Esophagus squamous epithelium (tissue), 5 donors: ENCODE data around the gene PTMS. TPM values are rescaled to one million over a fixed set of nuclear protein-coding genes. Genes with fewer than 3 reads are reported as not detected.

ENCODE experiments used
- DNase-seq: peaks from one replicate; lab custom pipeline; 2025; lab: John Stamatoyannopoulos, UW
- H3K27ac ChIP-seq, 4 donors: fragments of 200-600 bp; sonication (generic); one replicate each; pipeline ENCODE4 v1.5.1; 2016 to 2019; ENCODE audit warnings: mild to moderate bottlenecking in 1 of 4
- H3K27me3 ChIP-seq, 4 donors: fragments of 200-600 bp; sonication (generic); 1 replicate in 3 of 4; 2 replicates in 1 of 4; pipeline versions ENCODE4 v1.5.1 to v1.6.0; 2017 to 2021; ENCODE audit warnings: antibody characterized with exemption in 1 of 4
- H3K36me3 ChIP-seq, 3 donors: fragments of 200-600 bp; sonication (generic); one replicate each; pipeline ENCODE4 v1.5.1; 2016 to 2019
- H3K4me1 ChIP-seq, 3 donors: fragments of 200-600 bp; sonication (generic); one replicate each; pipeline ENCODE4 v1.5.1; 2017 to 2019
- H3K4me3 ChIP-seq, 4 donors: fragments of 200-600 bp; sonication (generic); 1 replicate in 3 of 4; 2 replicates in 1 of 4; pipeline ENCODE4 v1.5.1; 2016 to 2019; ENCODE audit warnings: mild to moderate bottlenecking in 2 of 4, moderate library complexity in 1 of 4
- H3K9me3 ChIP-seq, 3 donors: fragments of 200-600 bp; sonication (generic); one replicate each; pipeline ENCODE4 v1.5.1; 2016 to 2019
- POLR2A ChIP-seq, 4 donors: fragments of 450-650 bp; IDR thresholded peaks; one replicate each; pipeline ENCODE4 v1.6.1; 2017; ENCODE audit warnings: antibody characterized with exemption in 4 of 4, mild to moderate bottlenecking in 4 of 4, moderate library complexity in 3 of 4
- WGBS, 2 donors: methylation state at CpG; one replicate each; pipeline ENCODE4 v1.1.5; 2018; 5-methylcytosine and 5-hydroxymethylcytosine counted together
- intact Hi-C: fragments of 100-400 bp; cut with DNase I; formaldehyde crosslinking; loops from one replicate; pipeline ENCODE4 v1.15.0; 2022
- total RNA-seq, 4 donors: library from RNA; depleted of rRNA; stranded (reverse); fragments of >200 nt; gene quantifications; one replicate each; pipeline ENCODE4 v1.1.0, GENCODE V29; 2016
- TF ChIP-seq, protein P1 (sequence below), 6 experiments: fragments of 450-650 bp in 4 of 6; fragments of 200-600 bp in 2 of 6; sonication (generic) in 2 of 6; IDR thresholded peaks; one replicate each; pipeline ENCODE4 v1.5.1; 2016 to 2019; ENCODE audit warnings: antibody characterized with exemption in 6 of 6, mild to moderate bottlenecking in 4 of 6, moderate library complexity in 4 of 6
- donor health status: DM: yes; HTN: yes; CAD: no.

The PTMS gene
- total RNA-seq, 4 donors from 2014 or later = 78.2 to 149 (median 123) TPM

DNA sequence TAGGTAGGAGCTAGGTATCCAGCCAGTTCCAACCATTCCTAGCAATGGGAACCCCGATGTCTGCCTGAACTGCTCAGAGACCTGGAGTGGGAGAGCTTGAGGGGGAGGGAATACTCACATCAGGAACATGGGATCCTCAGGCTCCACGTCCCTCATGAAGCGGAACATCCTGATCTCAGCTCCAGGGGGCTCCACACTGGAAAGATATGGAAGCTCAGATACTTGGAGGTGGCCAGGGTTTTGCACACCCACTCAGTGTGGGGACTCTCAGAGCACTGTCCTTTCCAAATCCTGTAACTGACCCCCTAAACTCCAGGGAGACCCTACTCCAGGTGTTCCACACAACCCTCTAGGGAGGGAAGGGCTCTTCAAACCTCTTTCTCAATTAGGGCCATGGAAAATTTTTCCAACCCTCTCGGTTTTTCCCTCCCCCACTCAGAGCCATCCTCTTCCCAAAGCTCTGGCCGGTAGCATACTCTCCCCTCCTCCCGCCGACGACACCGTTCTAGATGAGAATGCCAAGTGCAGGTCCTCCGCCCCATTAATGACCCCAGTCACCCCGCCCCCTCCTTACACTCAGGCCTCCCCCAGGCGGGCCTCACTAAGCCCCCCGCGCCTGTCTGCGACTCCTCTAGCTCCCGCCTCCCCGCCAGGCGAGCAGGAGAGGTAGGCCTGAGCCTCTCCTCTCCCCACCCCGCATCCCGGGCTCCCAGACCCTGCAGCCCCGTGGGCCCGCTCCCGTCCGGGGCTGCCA is 13.8 kb upstream of the PTMS start:
- intact Hi-C loops = no loop called here
- 4 to 6% methylated on average over 10 to 14 of the region's 24 CpGs for WGBS, 2 donors
- no peak for TF ChIP-seq POLR2A (IDR thresholded peaks at IDR 0.05)
- TF ChIP-seq, protein P1, sequence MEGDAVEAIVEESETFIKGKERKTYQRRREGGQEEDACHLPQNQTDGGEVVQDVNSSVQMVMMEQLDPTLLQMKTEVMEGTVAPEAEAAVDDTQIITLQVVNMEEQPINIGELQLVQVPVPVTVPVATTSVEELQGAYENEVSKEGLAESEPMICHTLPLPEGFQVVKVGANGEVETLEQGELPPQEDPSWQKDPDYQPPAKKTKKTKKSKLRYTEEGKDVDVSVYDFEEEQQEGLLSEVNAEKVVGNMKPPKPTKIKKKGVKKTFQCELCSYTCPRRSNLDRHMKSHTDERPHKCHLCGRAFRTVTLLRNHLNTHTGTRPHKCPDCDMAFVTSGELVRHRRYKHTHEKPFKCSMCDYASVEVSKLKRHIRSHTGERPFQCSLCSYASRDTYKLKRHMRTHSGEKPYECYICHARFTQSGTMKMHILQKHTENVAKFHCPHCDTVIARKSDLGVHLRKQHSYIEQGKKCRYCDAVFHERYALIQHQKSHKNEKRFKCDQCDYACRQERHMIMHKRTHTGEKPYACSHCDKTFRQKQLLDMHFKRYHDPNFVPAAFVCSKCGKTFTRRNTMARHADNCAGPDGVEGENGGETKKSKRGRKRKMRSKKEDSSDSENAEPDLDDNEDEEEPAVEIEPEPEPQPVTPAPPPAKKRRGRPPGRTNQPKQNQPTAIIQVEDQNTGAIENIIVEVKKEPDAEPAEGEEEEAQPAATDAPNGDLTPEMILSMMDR (IDR thresholded peaks at IDR 0.05) = peak in 3 of 6 experiments; percentile 13 to 28 (median 18)

DNA sequence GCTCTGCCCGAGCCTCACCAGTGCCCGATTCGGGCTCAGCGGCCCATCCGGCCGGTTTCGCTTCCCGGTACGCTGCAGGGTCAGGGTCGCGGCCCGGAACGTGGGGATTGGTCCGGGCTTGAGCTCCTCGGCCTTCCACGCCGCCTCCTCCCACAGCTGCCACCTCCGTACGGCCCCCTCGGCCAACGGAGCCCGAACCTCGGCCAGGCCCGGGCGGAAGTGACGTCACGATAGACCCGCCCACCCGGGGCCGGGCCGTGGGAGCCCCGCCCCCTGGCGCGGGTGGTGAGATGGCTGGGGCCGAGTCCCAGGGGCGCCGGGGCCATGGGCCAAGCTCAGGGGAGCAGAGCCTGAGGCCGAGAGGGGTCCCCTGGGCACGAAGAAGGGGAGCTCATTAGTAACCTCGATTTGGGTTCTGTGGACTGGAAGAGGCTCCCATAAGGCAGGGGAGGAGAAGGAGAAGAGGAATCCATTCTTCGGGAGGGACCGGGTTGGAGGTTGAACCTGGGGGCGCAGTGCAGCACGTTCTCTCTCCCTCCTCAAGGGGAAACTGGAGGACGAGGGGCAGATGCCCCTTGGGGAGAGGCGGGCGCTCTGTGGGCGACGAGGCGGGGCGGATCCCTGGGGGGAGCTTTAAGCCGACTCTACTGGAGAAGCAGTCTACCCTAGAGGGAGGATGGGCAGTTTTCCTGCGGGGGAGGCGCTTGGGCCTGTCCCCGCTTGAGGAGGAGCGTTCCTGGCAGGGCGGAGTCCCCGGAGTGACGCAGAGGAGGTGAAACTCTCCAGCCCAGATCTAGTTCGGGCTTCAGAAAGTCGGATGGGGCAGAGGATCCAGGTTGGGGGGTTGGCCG is 13.0 kb upstream of the PTMS start, which contains the start of gene MLF2:
Gene MLF2 (minus strand): TSS at position 221 of the 851 bp plus-strand sequence. CDS start 807 bp downstream, outside the sequence.
- peak in 3 of 4 donors; percentile 92 to 99 (median 98) for TF ChIP-seq POLR2A (IDR thresholded peaks at IDR 0.05)
- TF ChIP-seq, protein P1 (IDR thresholded peaks at IDR 0.05) = peak in 3 of 6 experiments; percentile 9 to 98 (median 23)
- no peaks in the 10 kb centered on the region for H3K27me3 ChIP-seq
- WGBS, 2 donors = 0 to 3% methylated on average over 6 to 7 of the region's 62 CpGs
- intact Hi-C loops = no loop called here
- no peaks in the 10 kb centered on the region for H3K9me3 ChIP-seq
- peak within 1 kb of the TSS; percentile 77 to 88 (median 83) for H3K4me3 ChIP-seq
- H3K27ac ChIP-seq = peak within 1 kb of the TSS; percentile 96 to 100 (median 98)
- H3K4me1 ChIP-seq = peaks cover 12 to 36% (median 20%) of the 10 kb centered on the region in 3 donors
- peaks cover 11 to 38% (median 18%) of the 10 kb centered on the region in 3 donors for H3K36me3 ChIP-seq
- DNase-seq = peak; percentile 87

More for the DNA sequence above, 13.8 kb upstream of the PTMS start:
- H3K9me3 ChIP-seq = no peaks in the 10 kb centered on the region
- H3K4me3 ChIP-seq = peak overlapping the region; percentile 77 to 88 (median 83)
- peaks cover 18 to 46% (median 25%) of the 10 kb centered on the region in 3 donors for H3K36me3 ChIP-seq
- peaks cover 12 to 36% (median 20%) of the 10 kb centered on the region in 3 donors for H3K4me1 ChIP-seq
- no peaks in the 10 kb centered on the region for H3K27me3 ChIP-seq
- peak overlapping the region; percentile 96 to 100 (median 98) for H3K27ac ChIP-seq
- no peak for DNase-seq

DNA sequence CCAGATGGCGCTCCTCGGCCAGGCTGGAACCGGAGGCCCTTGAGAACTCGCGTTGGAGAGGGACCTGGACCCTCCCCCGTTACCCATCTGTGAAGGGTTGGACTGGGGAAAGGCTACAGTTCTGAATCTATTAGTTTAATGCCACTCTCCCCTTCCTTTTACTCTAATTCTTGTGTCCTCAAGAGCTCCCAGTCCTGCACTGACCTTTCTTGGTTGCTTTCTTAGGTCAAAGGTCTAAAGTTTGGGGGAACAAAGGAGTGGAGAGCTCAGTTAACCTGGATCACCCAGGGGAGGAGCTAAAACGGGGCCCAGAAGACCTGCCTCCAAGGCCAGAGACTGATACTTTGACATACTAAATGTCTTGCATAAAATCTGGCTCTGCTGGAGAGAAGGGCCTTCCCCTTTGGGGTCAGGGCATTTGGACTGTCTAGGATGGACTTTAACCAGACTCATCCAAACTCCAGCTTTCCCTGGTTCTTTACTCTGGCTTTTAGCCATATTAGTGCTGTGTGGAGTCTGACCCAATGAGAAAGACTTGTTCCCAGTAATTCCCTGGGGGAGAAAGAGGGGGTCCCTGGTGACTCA is 12.3 kb upstream of the PTMS start:
- H3K36me3 ChIP-seq = peaks cover 10 to 30% (median 11%) of the 10 kb centered on the region in 3 donors
- WGBS, 2 donors = 0% methylated on average over 6 of the region's 7 CpGs
- peak overlapping the region; percentile 96 to 100 (median 98) for H3K27ac ChIP-seq
- H3K27me3 ChIP-seq = no peaks in the 10 kb centered on the region
- H3K4me1 ChIP-seq = peaks cover 12 to 36% (median 20%) of the 10 kb centered on the region in 3 donors
- TF ChIP-seq, protein P1 (IDR thresholded peaks at IDR 0.05) = peak in 5 of 6 experiments; percentile 92 to 99 (median 98)
- no peak for TF ChIP-seq POLR2A (IDR thresholded peaks at IDR 0.05)
- no peak for DNase-seq
- intact Hi-C loops = no loop called here
- H3K4me3 ChIP-seq = peak overlapping the region in 2 of 4 donors; percentile 80 to 88
- no peaks in the 10 kb centered on the region for H3K9me3 ChIP-seq

DNA sequence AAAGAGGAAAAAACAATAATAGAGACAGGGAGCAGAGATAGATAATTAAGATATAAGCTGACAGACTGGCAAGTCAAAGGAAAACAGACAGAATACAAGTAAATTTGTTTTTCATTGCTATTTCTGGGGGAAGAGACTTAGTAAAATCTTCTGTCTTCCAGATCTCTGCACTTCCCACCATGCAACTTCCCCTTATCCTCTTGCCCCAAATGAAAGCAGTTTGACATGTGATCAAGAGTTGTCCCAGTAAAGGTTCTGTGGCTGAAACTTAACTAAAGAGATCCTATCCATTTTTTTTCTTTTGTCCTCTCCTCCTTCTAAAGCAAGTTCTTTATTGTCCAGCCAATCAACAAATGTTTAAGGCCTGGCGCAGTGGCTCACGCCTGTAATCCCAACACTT is 11.8 kb upstream of the PTMS start:
- no peak for TF ChIP-seq POLR2A (IDR thresholded peaks at IDR 0.05)
- TF ChIP-seq, protein P1 (IDR thresholded peaks at IDR 0.05) = no peak
- intact Hi-C loops = no loop called here
- no peak for DNase-seq
- peaks cover 12 to 36% (median 20%) of the 10 kb centered on the region in 3 donors for H3K4me1 ChIP-seq
- H3K4me3 ChIP-seq = no peak overlapping the region
- H3K36me3 ChIP-seq = peaks cover 9 to 25% (median 10%) of the 10 kb centered on the region in 3 donors
- no peaks in the 10 kb centered on the region for H3K27me3 ChIP-seq
- 87 to 95% methylated on average over 2 of the region's 2 CpGs for WGBS, 2 donors
- no peaks in the 10 kb centered on the region for H3K9me3 ChIP-seq
- H3K27ac ChIP-seq = peak overlapping the region in 2 of 4 donors; percentile 98 to 100
